HUES48 (cell line): ENCODE measurements around the gene VAMP1.

Experiments
- H3K27ac ChIP-seq: one replicate; pipeline ENCODE4 v1.7.0; 2013; ENCODE audit warnings: low read depth, low read length, inconsistent platforms
- H3K27me3 ChIP-seq: 2 replicates; pipeline ENCODE4 v1.6.1; 2013; ENCODE audit warnings: mild to moderate bottlenecking, low read length; ENCODE audit not compliant: control insufficient read depth, insufficient read depth
- H3K36me3 ChIP-seq: 2 replicates; pipeline ENCODE4 v1.6.1; 2013; ENCODE audit warnings: low read length; ENCODE audit not compliant: control insufficient read depth, insufficient read depth
- H3K4me1 ChIP-seq: 2 replicates; pipeline ENCODE4 v1.6.1; 2013; ENCODE audit warnings: mild to moderate bottlenecking, low read length; ENCODE audit not compliant: control insufficient read depth, insufficient read depth
- H3K4me3 ChIP-seq: 2 replicates; pipeline ENCODE4 v1.5.1; 2013; ENCODE audit warnings: mild to moderate bottlenecking, low read depth, low read length
- H3K9ac ChIP-seq: 2 replicates; pipeline ENCODE4 v1.6.1; 2013; ENCODE audit warnings: mild to moderate bottlenecking, low read depth, low read length, moderate library complexity
- H3K9me3 ChIP-seq: 2 replicates; pipeline ENCODE4 v1.6.1; 2013; ENCODE audit warnings: low read length; ENCODE audit not compliant: control insufficient read depth, insufficient read depth

VAMP1 gene

GRCh38 chr12:6416596-6416995 lies 53.9 kb downstream of the VAMP1 start:
- no peak overlapping the region for H3K27ac ChIP-seq
- no peaks in the 10 kb centered on the region for H3K9me3 ChIP-seq
- H3K36me3 ChIP-seq: no peaks in the 10 kb centered on the region
- no peaks in the 10 kb centered on the region; the same call in 1 of the 2 replicates for H3K27me3 ChIP-seq
- H3K9ac ChIP-seq: no peak overlapping the region
- no peaks in the 10 kb centered on the region for H3K4me1 ChIP-seq
- H3K4me3 ChIP-seq: no peak overlapping the region
